GM19324 (cell line): ENCODE results near the gene PTPN14.
"Not testable (repeated sequence)": the region's sequence is repeated elsewhere in the genome, so short reads cannot be mapped to it uniquely, and the experiment has no call there.

Experiments
- ATAC-seq: cut with Tn5 transposase; IDR thresholded peaks from one replicate; pipeline ENCODE4 v1.9.1; 2021; ENCODE audit warnings: mild to moderate bottlenecking, moderate library complexity; ENCODE audit not compliant: unreplicated experiment, low FRiP score

The PTPN14 gene

GRCh38 chr1:214542275-214543199, 8.9 kb downstream of the PTPN14 start:
- ATAC-seq, result no peak

- ATAC-seq, result no peak
These were observed 9.7 kb downstream of the PTPN14 start for GRCh38 chr1:214541693-214542092.

GRCh38 chr1:214541206-214541605, 10.2 kb downstream of the PTPN14 start:
- no peak for ATAC-seq

GRCh38 chr1:214540324-214540723, 11.1 kb downstream of the PTPN14 start:
- no peak for ATAC-seq

- ATAC-seq, result no peak
These were observed 12.9 kb downstream of the PTPN14 start for GRCh38 chr1:214538496-214538895.

GRCh38 chr1:214537872-214538473, 13.4 kb downstream of the PTPN14 start:
- no peak for ATAC-seq

GRCh38 chr1:214537219-214537618, 14.2 kb downstream of the PTPN14 start:
- ATAC-seq, result no peak

GRCh38 chr1:214532070-214532469, 19.3 kb downstream of the PTPN14 start:
- ATAC-seq, result no peak

GRCh38 chr1:214525535-214526019, 25.8 kb downstream of the PTPN14 start:
- ATAC-seq, result peak; percentile 72

GRCh38 chr1:214524824-214525223, 26.6 kb downstream of the PTPN14 start:
- no peak for ATAC-seq

- ATAC-seq, result no peak
These were observed 28.1 kb downstream of the PTPN14 start for GRCh38 chr1:214523124-214523824.

- ATAC-seq, result not testable (repeated sequence)
These were observed 29.9 kb downstream of the PTPN14 start for GRCh38 chr1:214521458-214521857.

GRCh38 chr1:214520544-214521165, 30.7 kb downstream of the PTPN14 start:
- no peak for ATAC-seq

GRCh38 chr1:214518361-214518760, 33.0 kb downstream of the PTPN14 start:
- ATAC-seq, result no peak

- ATAC-seq, result no peak
These were observed 34.7 kb downstream of the PTPN14 start for GRCh38 chr1:214516434-214517326.

GRCh38 chr1:214515544-214516433, 35.6 kb downstream of the PTPN14 start:
- peak; percentile 63 for ATAC-seq

GRCh38 chr1:214514819-214515383, 36.5 kb downstream of the PTPN14 start:
- no peak for ATAC-seq
